HG03558 (cell line): Measurements from ENCODE around the gene CLDN5.
A peak's percentile ranks its signal among the peaks of the same experiment; 100 is the strongest.

ENCODE experiments used
- ATAC-seq: cut with Tn5 transposase; IDR thresholded peaks from one replicate; pipeline ENCODE4 v1.9.1; 2021; ENCODE audit warnings: moderate number of reproducible peaks; ENCODE audit not compliant: unreplicated experiment; ENCODE audit errors: extremely low read depth

Gene CLDN5

GRCh38 chr22:19488884-19489843 lies 35.0 kb downstream of the CLDN5 start:
- no peak for ATAC-seq

GRCh38 chr22:19488285-19488684 lies 35.9 kb downstream of the CLDN5 start:
- no peak for ATAC-seq

GRCh38 chr22:19483481-19484244 lies 40.5 kb downstream of the CLDN5 start:
- ATAC-seq, result no peak

GRCh38 chr22:19482297-19482696 lies 41.9 kb downstream of the CLDN5 start:
- no peak for ATAC-seq

GRCh38 chr22:19480789-19481188 lies 43.4 kb downstream of the CLDN5 start:
- no peak for ATAC-seq

- ATAC-seq, result no peak
Observed at GRCh38 chr22:19480173-19480568, 44.0 kb downstream of the CLDN5 start.

- ATAC-seq, result peak; percentile 48
Observed at GRCh38 chr22:19479355-19480172, 44.6 kb downstream of the CLDN5 start, which contains the start of gene CDC45. TSS of gene CDC45 (plus strand) at chr22:19479920. CDS start at chr22:19479969, 49 bp downstream.

GRCh38 chr22:19478901-19479354 lies 45.3 kb downstream of the CLDN5 start, which contains the start of gene UFD1:
TSS of gene UFD1 (minus strand) at chr22:19479193. CDS start at chr22:19479085, 108 bp downstream.
- no peak for ATAC-seq

- ATAC-seq, result no peak
Observed at GRCh38 chr22:19478045-19478900, 45.9 kb downstream of the CLDN5 start.

GRCh38 chr22:19477321-19478044 lies 46.7 kb downstream of the CLDN5 start:
- no peak for ATAC-seq

- ATAC-seq, result no peak
Observed at GRCh38 chr22:19476023-19476422, 48.2 kb downstream of the CLDN5 start.

GRCh38 chr22:19473578-19473977 lies 50.6 kb downstream of the CLDN5 start:
- ATAC-seq, result no peak
